Measurements from ENCODE around the gene HELT. TPM values are rescaled to one million over a fixed set of nuclear protein-coding genes. Genes with fewer than 3 reads are reported as not detected.
"Not testable (repeated sequence)": the region's sequence is repeated elsewhere in the genome, so short reads cannot be mapped to it uniquely, and the experiment has no call there.

The HELT gene
- total RNA-seq = not detected in 2 replicates

GRCh38 chr4:185017964-185018772 is at the start of gene HELT:
Gene HELT (plus strand): TSS chr4:185018490. CDS start chr4:185018929, 439 bp downstream.
- H3K27me3 ChIP-seq (ENCODE audit: control insufficient read depth, insufficient read depth, low read length) = peaks cover 63% of the 10 kb centered on the region
- no peak within 1 kb of the TSS for H3K4me3 ChIP-seq (ENCODE audit: low read depth, low read length)
- no peak for TF ChIP-seq CTCF (IDR thresholded peaks at IDR 0.05; ENCODE audit: insufficient read depth, low read length, severe bottlenecking)
- DNase-seq (ENCODE audit: low read depth) (no peak), FAIRE-seq (no peak)
- H3K36me3 ChIP-seq (ENCODE audit: control insufficient read depth, insufficient read depth, low read length) = no peaks in the 10 kb centered on the region

GRCh38 chr4:184968784-184969201 is 49.5 kb upstream of the HELT start:
- Histone ChIP-seq H3K4me3 (ENCODE audit: low read depth, low read length) (no peak overlapping the region), H3K36me3 (ENCODE audit: control insufficient read depth, insufficient read depth, low read length) (no peaks in the 10 kb centered on the region), H3K27me3 (ENCODE audit: control insufficient read depth, insufficient read depth, low read length) (no peaks in the 10 kb centered on the region)
- no peak for TF ChIP-seq CTCF (IDR thresholded peaks at IDR 0.05; ENCODE audit: insufficient read depth, low read length, severe bottlenecking)
- DNase-seq (ENCODE audit: low read depth) (peak; percentile 60), FAIRE-seq (peak; percentile 60)

DNA sequence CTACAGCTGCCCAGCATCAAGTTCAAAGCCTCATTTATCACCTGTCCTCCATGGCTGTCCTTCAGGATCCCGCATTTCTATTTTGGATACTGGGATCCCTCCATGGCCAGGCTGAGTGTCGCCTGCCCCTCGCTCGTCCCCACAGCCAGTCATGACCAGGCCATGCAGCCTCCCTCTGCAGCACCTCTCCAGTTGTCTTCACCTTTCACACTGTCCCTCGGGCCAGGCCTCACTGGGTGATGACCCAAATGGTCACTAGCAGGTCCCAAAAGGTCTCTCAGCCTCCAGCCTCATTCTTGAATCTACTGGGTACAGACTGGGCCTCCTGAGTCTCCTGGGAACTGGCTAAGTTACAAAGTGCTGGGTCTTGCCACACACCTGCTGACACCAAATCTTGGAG is 48.7 kb upstream of the HELT start:
- no peak for DNase-seq (ENCODE audit: low read depth)
- H3K4me3 ChIP-seq (ENCODE audit: low read depth, low read length) = no peak overlapping the region
- TF ChIP-seq CTCF (IDR thresholded peaks at IDR 0.05; ENCODE audit: insufficient read depth, low read length, severe bottlenecking) = no peak
- H3K36me3 ChIP-seq (ENCODE audit: control insufficient read depth, insufficient read depth, low read length) = no peaks in the 10 kb centered on the region
- H3K27me3 ChIP-seq (ENCODE audit: control insufficient read depth, insufficient read depth, low read length) = no peaks in the 10 kb centered on the region
- FAIRE-seq = no peak

- peaks cover 2% of the 10 kb centered on the region for H3K27me3 ChIP-seq (ENCODE audit: control insufficient read depth, insufficient read depth, low read length)
- H3K36me3 ChIP-seq (ENCODE audit: control insufficient read depth, insufficient read depth, low read length) = no peaks in the 10 kb centered on the region
- FAIRE-seq = no peak
- TF ChIP-seq CTCF (IDR thresholded peaks at IDR 0.05; ENCODE audit: insufficient read depth, low read length, severe bottlenecking) = no peak
- H3K4me3 ChIP-seq (ENCODE audit: low read depth, low read length) = no peak overlapping the region
- no peak for DNase-seq (ENCODE audit: low read depth)
Measured at GRCh38 chr4:184972991-184973390, 45.3 kb upstream of the HELT start.

- FAIRE-seq; H3K4me3 ChIP-seq (ENCODE audit: low read depth, low read length); H3K36me3 ChIP-seq (ENCODE audit: control insufficient read depth, insufficient read depth, low read length); DNase-seq (ENCODE audit: low read depth); H3K27me3 ChIP-seq (ENCODE audit: control insufficient read depth, insufficient read depth, low read length): not testable (repeated sequence)
Measured at GRCh38 chr4:184976348-184976747, 41.9 kb upstream of the HELT start.

DNA sequence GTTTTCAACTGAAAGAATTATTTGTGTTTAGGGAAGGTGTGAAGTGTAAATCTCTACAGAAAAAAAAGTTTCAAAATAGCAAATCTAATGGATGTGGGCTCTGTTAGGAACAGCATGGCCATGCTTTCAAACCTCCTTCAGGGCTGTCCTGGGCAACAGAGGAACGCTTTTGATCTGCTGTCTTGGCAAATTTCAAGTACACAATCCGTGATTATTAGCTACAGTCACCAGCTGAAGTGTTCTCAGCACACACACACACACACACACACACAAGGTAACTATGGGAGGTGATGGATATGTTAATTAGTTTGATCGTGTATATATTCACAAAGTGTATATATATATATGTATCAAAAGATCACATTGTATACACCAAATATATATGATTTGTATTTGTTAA is 40.5 kb upstream of the HELT start:
- Histone ChIP-seq H3K36me3 (ENCODE audit: control insufficient read depth, insufficient read depth, low read length) (no peaks in the 10 kb centered on the region), H3K4me3 (ENCODE audit: low read depth, low read length) (no peak overlapping the region), H3K27me3 (ENCODE audit: control insufficient read depth, insufficient read depth, low read length) (peaks cover 2% of the 10 kb centered on the region)
- FAIRE-seq (no peak), DNase-seq (ENCODE audit: low read depth) (no peak)
- TF ChIP-seq CTCF (IDR thresholded peaks at IDR 0.05; ENCODE audit: insufficient read depth, low read length, severe bottlenecking) = no peak
